Measurements from ENCODE around the gene CALCB. TPM values are rescaled to one million over a fixed set of nuclear protein-coding genes. Genes with fewer than 3 reads are reported as not detected.

The CALCB gene
- total RNA-seq, 1 experiment from 2014 or later, result 22.3 TPM

GRCh38 chr11:15118431-15118830, 45.0 kb downstream of the CALCB start:
- BruUV-seq (replicated peaks), result no TSS peak
- Histone ChIP-seq H3K27ac (ENCODE audit: low read depth, low read length, poor library complexity, severe bottlenecking) (no peak overlapping the region), H3K4me1 (ENCODE audit: insufficient read depth, low read length, poor library complexity, severe bottlenecking) (no peaks in the 10 kb centered on the region), H3K36me3 (ENCODE audit: insufficient read depth, low read length, poor library complexity, severe bottlenecking) (no peaks in the 10 kb centered on the region), H3K27me3 (replicated peaks; ENCODE audit: insufficient read depth, low read depth, low read length, poor library complexity) (no peaks in the 10 kb centered on the region), H3K9me3 (ENCODE audit: low read depth, low read length, poor library complexity, severe bottlenecking) (no peaks in the 10 kb centered on the region), H3K4me3 (ENCODE audit: low read depth, low read length, poor library complexity, severe bottlenecking) (no peak overlapping the region)
- intact Hi-C loops (cut with micrococcal nuclease; ENCODE audit: unreplicated experiment), result no loop called here
- ChIA-PET CTCF (no interaction called here), POLR2A (ENCODE audit: low non-redundant PET) (no interaction called here)
- TF ChIP-seq CTCF (conservative IDR thresholded peaks at IDR 0.05; ENCODE audit: low read depth, low read length), result no peak
- no peak for TF ChIP-seq EZH2 (IDR thresholded peaks at IDR 0.05; ENCODE audit: borderline replicate concordance, low read depth, low read length, poor library complexity, severe bottlenecking)
- DNase-seq (ENCODE audit: low spot score), result no peak

- TF ChIP-seq CTCF (conservative IDR thresholded peaks at IDR 0.05; ENCODE audit: low read depth, low read length) (no peak), EZH2 (IDR thresholded peaks at IDR 0.05; ENCODE audit: borderline replicate concordance, low read depth, low read length, poor library complexity, severe bottlenecking) (no peak)
- intact Hi-C loops (cut with micrococcal nuclease; ENCODE audit: unreplicated experiment), result no loop called here
- no TSS peak for BruUV-seq (replicated peaks)
- no peaks in the 10 kb centered on the region for H3K4me1 ChIP-seq (ENCODE audit: insufficient read depth, low read length, poor library complexity, severe bottlenecking)
- H3K27me3 ChIP-seq (replicated peaks; ENCODE audit: insufficient read depth, low read depth, low read length, poor library complexity), result no peaks in the 10 kb centered on the region
- ChIA-PET POLR2A (ENCODE audit: low non-redundant PET) (no interaction called here), CTCF (no interaction called here)
- no peaks in the 10 kb centered on the region for H3K36me3 ChIP-seq (ENCODE audit: insufficient read depth, low read length, poor library complexity, severe bottlenecking)
- no peak overlapping the region for H3K27ac ChIP-seq (ENCODE audit: low read depth, low read length, poor library complexity, severe bottlenecking)
- DNase-seq (ENCODE audit: low spot score), result no peak
- H3K9me3 ChIP-seq (ENCODE audit: low read depth, low read length, poor library complexity, severe bottlenecking), result no peaks in the 10 kb centered on the region
- H3K4me3 ChIP-seq (ENCODE audit: low read depth, low read length, poor library complexity, severe bottlenecking), result no peak overlapping the region
Observed at GRCh38 chr11:15119352-15119751, 46.0 kb downstream of the CALCB start.

- POLR2A ChIA-PET (ENCODE audit: low non-redundant PET), result no interaction called here
Observed at GRCh38 chr11:15119826-15120225, 46.4 kb downstream of the CALCB start.

More at GRCh38 chr11:15119826-15120225, 46.4 kb downstream of the CALCB start:
- intact Hi-C loops (cut with micrococcal nuclease; ENCODE audit: unreplicated experiment), result no loop called here
- DNase-seq (ENCODE audit: low spot score), result no peak
- no peak for TF ChIP-seq CTCF (conservative IDR thresholded peaks at IDR 0.05; ENCODE audit: low read depth, low read length)
- no peak for TF ChIP-seq EZH2 (IDR thresholded peaks at IDR 0.05; ENCODE audit: borderline replicate concordance, low read depth, low read length, poor library complexity, severe bottlenecking)
- Histone ChIP-seq H3K4me1 (ENCODE audit: insufficient read depth, low read length, poor library complexity, severe bottlenecking) (no peaks in the 10 kb centered on the region), H3K4me3 (ENCODE audit: low read depth, low read length, poor library complexity, severe bottlenecking) (no peak overlapping the region), H3K36me3 (ENCODE audit: insufficient read depth, low read length, poor library complexity, severe bottlenecking) (no peaks in the 10 kb centered on the region), H3K27me3 (replicated peaks; ENCODE audit: insufficient read depth, low read depth, low read length, poor library complexity) (no peaks in the 10 kb centered on the region), H3K27ac (ENCODE audit: low read depth, low read length, poor library complexity, severe bottlenecking) (no peak overlapping the region), H3K9me3 (ENCODE audit: low read depth, low read length, poor library complexity, severe bottlenecking) (no peaks in the 10 kb centered on the region)
- CTCF ChIA-PET, result no interaction called here
- BruUV-seq (replicated peaks), result no TSS peak
